Measurements from ENCODE around the gene SUPT3H. TPM values are rescaled to one million over a fixed set of nuclear protein-coding genes. Genes with fewer than 3 reads are reported as not detected.

Gene SUPT3H
- total and polyA plus RNA-seq, 4 experiments from 2014 or later = 11.8 to 13.6 (median 12.6) TPM

DNA sequence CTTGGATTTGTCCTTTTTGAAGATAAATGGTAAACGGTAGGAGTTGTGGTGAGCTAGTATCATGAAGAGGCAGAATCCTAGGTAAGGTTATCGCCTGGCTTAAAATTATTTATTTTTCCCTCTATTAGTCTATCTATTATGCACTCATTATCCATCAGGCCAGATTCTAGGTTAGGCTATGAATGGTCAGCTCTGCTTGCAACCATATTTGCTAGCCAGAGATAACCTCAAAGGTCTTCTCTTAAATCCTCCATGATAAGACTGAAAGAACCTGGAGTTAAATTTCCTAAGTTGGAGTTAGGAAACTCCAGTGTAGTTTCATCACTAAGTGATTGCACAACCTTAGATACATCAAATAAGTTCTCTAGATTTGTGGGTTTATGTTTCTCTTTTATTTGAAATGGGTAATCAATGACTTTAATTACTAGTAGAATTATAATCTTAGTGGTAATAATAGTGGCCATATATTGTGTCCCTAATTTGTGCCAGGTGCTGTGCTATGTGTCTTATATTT is 351.7 kb downstream of the SUPT3H start:
- intact Hi-C loops (cut with micrococcal nuclease) = no loop called here
- Histone ChIP-seq H3K4me3 (ENCODE audit: low read length in 2 of 2) (no peak overlapping the region), H3K36me3 (ENCODE audit: insufficient read depth, low read length) (no peaks in the 10 kb centered on the region), H3K9me3 (ENCODE audit: control insufficient read depth in 1 of 2, low read length in 2 of 2) (no peaks in the 10 kb centered on the region), H3K27me3 (ENCODE audit: insufficient read depth, low read length) (no peaks in the 10 kb centered on the region), H3K27ac (ENCODE audit: low read depth, low read length) (no peak overlapping the region), H3K4me1 (ENCODE audit: insufficient read depth, low read length) (peaks cover 12% of the 10 kb centered on the region)
- Mint-ChIP-seq H3K27me3 (no peaks in the 10 kb centered on the region), H3K27ac (no peak overlapping the region), H3K4me3 (no peak overlapping the region), H3K4me1 (peaks cover 11 to 18% (median 15%) of the 10 kb centered on the region in 4 donors), H3K36me3 (peaks cover 7 to 20% of the 10 kb centered on the region in 2 donors), H3K9me3 (peaks cover 2 to 25% (median 18%) of the 10 kb centered on the region in 8 donors)
- CTCF ChIA-PET (ENCODE audit: partially characterized antibody) = no interaction called here
- DNase-seq = no peak
- POLR2A ChIA-PET (ENCODE audit: partially characterized antibody) = interaction anchor here (0.5 to 0.9 kb wide), 2 partner anchors 21 to 97 kb away, joined by 3 read pairs; no protein-coding TSS in a partner anchor

DNA sequence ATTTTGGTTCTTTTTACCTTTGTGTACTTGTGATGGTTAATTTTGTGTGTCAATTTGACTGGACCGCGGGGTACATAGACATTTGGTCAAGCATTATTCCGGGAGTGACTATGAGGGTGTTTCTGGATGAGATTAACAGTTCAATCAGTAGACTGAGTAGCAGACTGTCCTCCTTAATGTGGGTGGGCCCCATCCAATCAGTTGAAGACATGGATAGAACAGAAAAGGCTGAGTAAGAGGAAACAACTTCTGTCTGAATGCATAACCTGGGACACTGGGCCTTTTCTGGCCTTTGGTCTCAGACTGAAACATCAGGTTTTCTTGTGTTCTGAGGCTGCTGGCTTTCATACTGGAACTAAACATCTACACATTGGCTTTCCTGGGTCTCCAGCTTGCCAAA is 353.1 kb downstream of the SUPT3H start:
- Mint-ChIP-seq H3K27me3 (no peaks in the 10 kb centered on the region), H3K9me3 (peaks cover 2 to 25% (median 18%) of the 10 kb centered on the region in 8 donors), H3K27ac (no peak overlapping the region), H3K4me3 (no peak overlapping the region), H3K4me1 (peaks cover 12 to 20% (median 17%) of the 10 kb centered on the region in 4 donors), H3K36me3 (peaks cover 7 to 20% of the 10 kb centered on the region in 2 donors)
- CTCF ChIA-PET (ENCODE audit: partially characterized antibody) = no interaction called here
- H3K27ac ChIP-seq (ENCODE audit: low read depth, low read length) = no peak overlapping the region
- H3K27me3 ChIP-seq (ENCODE audit: insufficient read depth, low read length) = no peaks in the 10 kb centered on the region
- H3K4me3 ChIP-seq (ENCODE audit: low read length in 2 of 2) = no peak overlapping the region
- intact Hi-C loops (cut with micrococcal nuclease) = no loop called here
- H3K9me3 ChIP-seq (ENCODE audit: control insufficient read depth in 1 of 2, low read length in 2 of 2) = no peaks in the 10 kb centered on the region
- DNase-seq = no peak
- no peaks in the 10 kb centered on the region for H3K36me3 ChIP-seq (ENCODE audit: insufficient read depth, low read length)
- peaks cover 17% of the 10 kb centered on the region for H3K4me1 ChIP-seq (ENCODE audit: insufficient read depth, low read length)
- POLR2A ChIA-PET (ENCODE audit: partially characterized antibody) = no interaction called here

DNA sequence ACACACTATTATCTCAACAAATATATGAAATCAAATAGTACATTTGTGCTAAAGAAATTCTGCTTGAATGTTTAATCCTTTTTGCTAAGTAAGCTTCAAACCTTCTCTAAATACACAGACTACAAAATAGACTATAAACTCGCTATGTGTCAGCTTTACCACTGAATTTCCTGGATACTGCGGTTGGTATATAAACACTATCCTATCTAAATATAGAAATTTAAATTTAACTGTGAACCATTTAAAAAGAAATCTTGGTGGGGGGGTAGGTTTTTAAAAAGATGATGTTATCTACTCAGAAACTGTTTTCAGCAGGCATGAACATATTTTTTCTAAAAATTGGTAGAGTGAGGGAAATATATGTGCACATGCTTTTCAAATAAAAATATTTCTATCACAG is 356.1 kb downstream of the SUPT3H start:
- no peak overlapping the region for H3K27ac ChIP-seq (ENCODE audit: low read depth, low read length)
- Mint-ChIP-seq H3K27me3 (no peaks in the 10 kb centered on the region), H3K27ac (peak overlapping the region in 3 of 7 donors; percentile 15 to 77 (median 64)), H3K36me3 (peaks cover 3 to 11% of the 10 kb centered on the region in 2 donors), H3K9me3 (peaks cover 0 to 10% (median 3%) of the 10 kb centered on the region in 8 donors), H3K4me1 (peaks cover 10 to 20% (median 16%) of the 10 kb centered on the region in 4 donors), H3K4me3 (peak overlapping the region in 5 of 8 donors; percentile 25 to 57 (median 41))
- intact Hi-C loops (cut with micrococcal nuclease) = no loop called here
- peaks cover 17% of the 10 kb centered on the region for H3K4me1 ChIP-seq (ENCODE audit: insufficient read depth, low read length)
- H3K27me3 ChIP-seq (ENCODE audit: insufficient read depth, low read length) = no peaks in the 10 kb centered on the region
- ChIA-PET POLR2A (ENCODE audit: partially characterized antibody) (interaction anchor here (0.5 kb wide), 1 partner anchor 250 kb away, joined by 5 read pairs; no protein-coding TSS in a partner anchor), CTCF (ENCODE audit: partially characterized antibody) (no interaction called here)
- DNase-seq = peak; percentile 16 to 56 (median 44)
- no peaks in the 10 kb centered on the region for H3K36me3 ChIP-seq (ENCODE audit: insufficient read depth, low read length)
- H3K4me3 ChIP-seq (ENCODE audit: low read length in 2 of 2) = no peak overlapping the region
- no peaks in the 10 kb centered on the region for H3K9me3 ChIP-seq (ENCODE audit: control insufficient read depth in 1 of 2, low read length in 2 of 2)

DNA sequence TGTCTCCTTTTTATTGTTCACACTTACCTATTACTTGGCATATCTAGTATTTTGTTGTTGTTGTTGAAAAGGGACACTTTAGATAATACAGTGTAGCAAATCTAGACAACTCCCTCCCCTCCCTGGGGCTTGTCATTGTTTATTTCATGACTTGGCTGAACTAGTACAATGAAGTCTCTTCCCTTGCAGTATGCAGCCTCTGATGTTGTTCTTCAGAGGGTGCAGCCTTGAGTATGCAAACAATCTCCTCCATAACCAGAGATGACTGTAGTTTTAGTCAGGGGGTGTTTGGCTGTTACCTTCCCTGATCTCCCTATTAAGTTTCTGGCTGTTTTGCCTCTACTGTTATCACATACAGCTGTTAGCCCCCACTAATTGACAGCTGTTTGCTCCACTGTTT is 365.0 kb downstream of the SUPT3H start:
- Histone ChIP-seq H3K4me1 (ENCODE audit: insufficient read depth, low read length) (no peaks in the 10 kb centered on the region), H3K27me3 (ENCODE audit: insufficient read depth, low read length) (no peaks in the 10 kb centered on the region), H3K36me3 (ENCODE audit: insufficient read depth, low read length) (no peaks in the 10 kb centered on the region), H3K9me3 (ENCODE audit: control insufficient read depth in 1 of 2, low read length in 2 of 2) (no peaks in the 10 kb centered on the region), H3K4me3 (ENCODE audit: low read length in 2 of 2) (no peak overlapping the region), H3K27ac (ENCODE audit: low read depth, low read length) (no peak overlapping the region)
- peaks cover 0 to 7% (median 3%) of the 10 kb centered on the region in 4 donors for H3K4me1 Mint-ChIP-seq
- H3K36me3 Mint-ChIP-seq = peaks cover 16 to 25% of the 10 kb centered on the region in 2 donors
- no peaks in the 10 kb centered on the region for H3K27me3 Mint-ChIP-seq
- H3K9me3 Mint-ChIP-seq = peaks cover 6 to 21% (median 17%) of the 10 kb centered on the region in 8 donors
- no peak overlapping the region for H3K27ac Mint-ChIP-seq
- POLR2A ChIA-PET (ENCODE audit: partially characterized antibody) = no interaction called here
- CTCF ChIA-PET (ENCODE audit: partially characterized antibody) = no interaction called here
- DNase-seq = no peak
- no peak overlapping the region for H3K4me3 Mint-ChIP-seq
- intact Hi-C loops (cut with micrococcal nuclease) = no loop called here

DNA sequence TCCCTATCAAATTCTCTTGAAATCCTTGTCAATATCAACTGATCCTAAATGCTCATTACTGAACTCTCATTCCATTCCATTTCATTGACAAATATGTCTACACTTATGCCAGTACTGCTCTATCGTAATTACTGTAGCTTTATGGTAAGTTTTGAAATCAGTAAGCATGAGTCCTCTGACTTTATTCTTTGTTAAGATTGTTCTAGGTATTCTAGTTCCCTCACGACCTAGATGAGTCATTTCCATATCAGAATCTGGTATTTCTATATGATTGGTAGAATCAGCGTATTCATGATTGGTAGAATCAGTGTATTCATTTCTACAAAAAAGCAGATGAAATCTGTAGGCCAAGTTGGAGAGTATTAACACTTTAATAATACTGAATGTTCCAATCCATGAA is 368.2 kb downstream of the SUPT3H start:
- Histone ChIP-seq H3K27ac (ENCODE audit: low read depth, low read length) (no peak overlapping the region), H3K9me3 (ENCODE audit: control insufficient read depth in 1 of 2, low read length in 2 of 2) (no peaks in the 10 kb centered on the region), H3K4me1 (ENCODE audit: insufficient read depth, low read length) (no peaks in the 10 kb centered on the region), H3K27me3 (ENCODE audit: insufficient read depth, low read length) (no peaks in the 10 kb centered on the region), H3K36me3 (ENCODE audit: insufficient read depth, low read length) (no peaks in the 10 kb centered on the region), H3K4me3 (ENCODE audit: low read length in 2 of 2) (no peak overlapping the region)
- ChIA-PET POLR2A (ENCODE audit: partially characterized antibody) (no interaction called here), CTCF (ENCODE audit: partially characterized antibody) (no interaction called here)
- H3K27ac Mint-ChIP-seq = no peak overlapping the region
- peaks cover 16 to 25% of the 10 kb centered on the region in 2 donors for H3K36me3 Mint-ChIP-seq
- intact Hi-C loops (cut with micrococcal nuclease) = no loop called here
- peaks cover 6 to 21% (median 17%) of the 10 kb centered on the region in 8 donors for H3K9me3 Mint-ChIP-seq
- no peak overlapping the region for H3K4me3 Mint-ChIP-seq
- no peaks in the 10 kb centered on the region for H3K27me3 Mint-ChIP-seq
- no peak for DNase-seq
- H3K4me1 Mint-ChIP-seq = peaks cover 0 to 17% (median 7%) of the 10 kb centered on the region in 4 donors

DNA sequence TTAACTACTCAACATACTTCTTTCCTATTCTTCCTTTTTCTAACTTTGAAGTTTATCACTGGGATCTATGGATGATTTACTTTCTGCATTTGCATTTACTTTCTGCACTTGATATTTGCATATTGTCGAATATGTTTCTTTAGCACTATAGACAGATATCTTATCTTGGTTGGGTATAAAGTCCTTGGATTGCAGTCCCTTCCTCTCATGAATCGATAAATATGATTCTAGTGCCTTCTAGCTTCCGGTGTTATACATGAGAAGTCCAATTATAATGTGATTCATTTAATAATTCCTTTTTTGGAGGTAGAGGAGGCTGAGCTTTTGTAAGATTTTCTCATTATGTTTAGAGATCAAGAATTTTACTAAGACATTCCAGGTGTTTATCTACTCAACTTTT is 370.8 kb downstream of the SUPT3H start:
- Mint-ChIP-seq H3K9me3 (peaks cover 0 to 7% (median 4%) of the 10 kb centered on the region in 8 donors), H3K27me3 (no peaks in the 10 kb centered on the region), H3K27ac (no peak overlapping the region), H3K4me1 (peaks cover 10 to 29% (median 17%) of the 10 kb centered on the region in 4 donors), H3K4me3 (no peak overlapping the region), H3K36me3 (peaks cover under 1 to 5% of the 10 kb centered on the region in 2 donors)
- POLR2A ChIA-PET (ENCODE audit: partially characterized antibody) = no interaction called here
- H3K27me3 ChIP-seq (ENCODE audit: insufficient read depth, low read length) = no peaks in the 10 kb centered on the region
- intact Hi-C loops (cut with micrococcal nuclease) = no loop called here
- no peak overlapping the region for H3K4me3 ChIP-seq (ENCODE audit: low read length in 2 of 2)
- DNase-seq = no peak
- no peak overlapping the region for H3K27ac ChIP-seq (ENCODE audit: low read depth, low read length)
- CTCF ChIA-PET (ENCODE audit: partially characterized antibody) = no interaction called here
- H3K36me3 ChIP-seq (ENCODE audit: insufficient read depth, low read length) = no peaks in the 10 kb centered on the region
- no peaks in the 10 kb centered on the region for H3K9me3 ChIP-seq (ENCODE audit: control insufficient read depth in 1 of 2, low read length in 2 of 2)
- H3K4me1 ChIP-seq (ENCODE audit: insufficient read depth, low read length) = peaks cover 9% of the 10 kb centered on the region

- H3K4me3 Mint-ChIP-seq = no peak overlapping the region
- Histone ChIP-seq H3K36me3 (ENCODE audit: insufficient read depth, low read length) (no peaks in the 10 kb centered on the region), H3K27ac (ENCODE audit: low read depth, low read length) (no peak overlapping the region), H3K4me1 (ENCODE audit: insufficient read depth, low read length) (peaks cover 23% of the 10 kb centered on the region), H3K4me3 (ENCODE audit: low read length in 2 of 2) (no peak overlapping the region), H3K27me3 (ENCODE audit: insufficient read depth, low read length) (no peaks in the 10 kb centered on the region), H3K9me3 (ENCODE audit: control insufficient read depth in 1 of 2, low read length in 2 of 2) (no peaks in the 10 kb centered on the region)
- no peaks in the 10 kb centered on the region for H3K36me3 Mint-ChIP-seq
- H3K9me3 Mint-ChIP-seq = peaks cover 0 to 3% (median 0%) of the 10 kb centered on the region in 8 donors
- POLR2A ChIA-PET (ENCODE audit: partially characterized antibody) = no interaction called here
- peaks cover 23 to 45% (median 30%) of the 10 kb centered on the region in 4 donors for H3K4me1 Mint-ChIP-seq
- DNase-seq = no peak
- intact Hi-C loops (cut with micrococcal nuclease) = no loop called here
- H3K27me3 Mint-ChIP-seq = no peaks in the 10 kb centered on the region
- H3K27ac Mint-ChIP-seq = no peak overlapping the region
- CTCF ChIA-PET (ENCODE audit: partially characterized antibody) = no interaction called here
Observed at GRCh38 chr6:45003961-45004360, 373.8 kb downstream of the SUPT3H start.
